AG04449 (cell line): ENCODE measurements around the gene ERBB4.

Experiments used
- CTCF ChIA-PET: fragments of 350-600 bp; formaldehyde crosslinking; extraction: SDS; loops from one replicate; lab custom pipeline; 2021; ENCODE audit warnings: antibody characterized with exemption; lab: Yijun Ruan, JAX
- POLR2A ChIA-PET: fragments of 400-600, 350-600 bp; formaldehyde crosslinking; extraction: SDS; loops from one replicate; lab custom pipeline; 2020; ENCODE audit warnings: antibody characterized with exemption, inconsistent platforms; lab: Yijun Ruan, JAX
- DNase-seq: peaks from one replicate; pipeline ENCODE4 v3.0.0-alpha.2; 2010; ENCODE audit warnings: low read depth, low spot score
- H3K4me3 ChIP-seq: 2 replicates; pipeline ENCODE4 v1.5.1; 2011; ENCODE audit warnings: low read depth, mild to moderate bottlenecking, control low read depth, low read length
- TF ChIP-seq, protein P1 (sequence below): IDR thresholded peaks from one replicate; pipeline ENCODE4 v1.5.1; 2011; ENCODE audit warnings: mild to moderate bottlenecking, moderate library complexity, low read length, control low read depth, inconsistent platforms; ENCODE audit not compliant: insufficient read depth; ENCODE audit errors: missing control alignments

Gene ERBB4

DNA sequence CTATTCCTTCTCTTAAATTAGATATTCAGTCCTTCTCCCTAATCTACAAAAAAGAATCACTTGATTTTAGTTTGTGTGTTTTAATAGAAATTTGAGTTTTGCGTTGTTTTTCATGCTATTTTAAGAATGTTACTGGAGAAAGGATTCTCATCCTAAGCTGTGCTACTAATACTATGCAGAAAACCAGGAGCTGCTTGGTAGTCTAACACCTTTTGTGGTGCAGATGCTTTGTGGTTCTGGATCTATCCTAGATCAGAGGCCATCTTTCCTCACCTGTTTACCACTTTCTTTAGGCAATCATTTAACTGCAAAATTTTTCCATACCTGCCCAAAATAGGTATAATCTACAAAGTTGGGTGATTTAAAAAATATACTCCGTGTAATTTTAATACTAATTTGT lies 1158.6 kb downstream of the ERBB4 start:
- DNase-seq, result no peak
- TF ChIP-seq, protein P1, sequence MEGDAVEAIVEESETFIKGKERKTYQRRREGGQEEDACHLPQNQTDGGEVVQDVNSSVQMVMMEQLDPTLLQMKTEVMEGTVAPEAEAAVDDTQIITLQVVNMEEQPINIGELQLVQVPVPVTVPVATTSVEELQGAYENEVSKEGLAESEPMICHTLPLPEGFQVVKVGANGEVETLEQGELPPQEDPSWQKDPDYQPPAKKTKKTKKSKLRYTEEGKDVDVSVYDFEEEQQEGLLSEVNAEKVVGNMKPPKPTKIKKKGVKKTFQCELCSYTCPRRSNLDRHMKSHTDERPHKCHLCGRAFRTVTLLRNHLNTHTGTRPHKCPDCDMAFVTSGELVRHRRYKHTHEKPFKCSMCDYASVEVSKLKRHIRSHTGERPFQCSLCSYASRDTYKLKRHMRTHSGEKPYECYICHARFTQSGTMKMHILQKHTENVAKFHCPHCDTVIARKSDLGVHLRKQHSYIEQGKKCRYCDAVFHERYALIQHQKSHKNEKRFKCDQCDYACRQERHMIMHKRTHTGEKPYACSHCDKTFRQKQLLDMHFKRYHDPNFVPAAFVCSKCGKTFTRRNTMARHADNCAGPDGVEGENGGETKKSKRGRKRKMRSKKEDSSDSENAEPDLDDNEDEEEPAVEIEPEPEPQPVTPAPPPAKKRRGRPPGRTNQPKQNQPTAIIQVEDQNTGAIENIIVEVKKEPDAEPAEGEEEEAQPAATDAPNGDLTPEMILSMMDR, result no peak
- no peak overlapping the region for H3K4me3 ChIP-seq
- ChIA-PET CTCF (no interaction called here), POLR2A (no interaction called here)

DNA sequence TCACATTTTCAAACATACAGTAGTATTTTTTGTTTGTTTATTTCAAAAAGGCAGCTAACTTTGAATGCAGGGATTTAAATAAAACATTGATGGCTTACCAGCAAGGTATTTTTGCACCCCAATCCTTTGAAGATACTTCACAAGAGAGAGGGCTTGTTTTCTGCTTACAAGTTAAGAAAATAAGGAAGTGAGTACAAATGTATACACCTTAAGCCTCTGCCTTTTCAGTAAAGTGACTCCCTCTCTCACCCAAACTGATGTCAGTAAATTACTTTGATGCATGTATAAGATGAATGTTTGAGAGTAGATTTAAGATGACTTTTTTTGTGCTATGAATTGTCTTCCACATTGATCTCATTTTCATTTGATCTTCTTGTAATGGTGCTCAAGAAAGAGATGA lies 1162.2 kb downstream of the ERBB4 start:
- POLR2A ChIA-PET, result no interaction called here
- no peak for DNase-seq
- TF ChIP-seq, protein P1, result no peak
- CTCF ChIA-PET, result no interaction called here
- H3K4me3 ChIP-seq, result no peak overlapping the region

DNA sequence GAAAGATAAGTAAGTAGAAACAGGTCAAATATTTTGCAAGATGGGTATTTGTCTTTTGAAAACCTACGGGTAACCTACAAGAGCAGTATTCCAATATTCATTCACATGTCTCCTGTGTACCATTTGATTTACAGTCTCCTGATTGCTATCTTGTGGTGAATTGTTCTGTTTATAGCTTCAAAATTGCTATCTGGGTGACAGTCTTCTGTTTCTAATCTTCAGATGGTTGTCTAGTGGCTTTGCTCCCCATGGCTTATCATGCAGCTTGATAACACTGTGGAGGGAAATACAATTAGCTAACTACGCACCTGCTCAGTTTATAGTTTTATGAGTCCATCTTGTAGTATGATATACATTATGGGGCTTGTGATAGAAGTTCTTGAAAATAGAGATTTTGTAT lies 1165.4 kb downstream of the ERBB4 start:
- POLR2A ChIA-PET, result interaction anchor here (0.5 kb wide), 1 partner anchor 419 kb away, joined by 3 read pairs; no protein-coding TSS in a partner anchor
- TF ChIP-seq, protein P1, result no peak
- CTCF ChIA-PET, result no interaction called here
- H3K4me3 ChIP-seq, result no peak overlapping the region
- DNase-seq, result no peak

DNA sequence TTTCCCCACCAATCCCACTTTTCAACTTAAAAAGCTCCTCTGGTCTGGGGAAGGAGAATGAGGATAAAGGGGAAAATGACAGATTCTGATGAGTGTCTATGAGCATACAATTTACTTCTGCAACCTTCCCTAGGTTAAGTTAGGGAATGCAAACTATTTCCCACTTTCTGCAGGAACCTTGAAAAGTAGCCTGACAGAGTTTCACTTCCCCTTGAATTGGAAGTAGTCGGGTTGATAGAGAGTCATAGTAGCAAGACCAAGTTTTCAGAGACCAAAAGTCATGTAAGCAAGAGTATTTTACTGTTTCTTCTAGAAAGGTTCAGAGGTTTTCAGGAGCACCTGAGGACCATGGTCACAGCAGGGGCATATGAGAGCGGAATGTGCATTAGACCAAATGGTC lies 1167.1 kb downstream of the ERBB4 start:
- no peak for DNase-seq
- TF ChIP-seq, protein P1, result no peak
- H3K4me3 ChIP-seq, result no peak overlapping the region
- CTCF ChIA-PET, result no interaction called here
- POLR2A ChIA-PET, result no interaction called here

DNA sequence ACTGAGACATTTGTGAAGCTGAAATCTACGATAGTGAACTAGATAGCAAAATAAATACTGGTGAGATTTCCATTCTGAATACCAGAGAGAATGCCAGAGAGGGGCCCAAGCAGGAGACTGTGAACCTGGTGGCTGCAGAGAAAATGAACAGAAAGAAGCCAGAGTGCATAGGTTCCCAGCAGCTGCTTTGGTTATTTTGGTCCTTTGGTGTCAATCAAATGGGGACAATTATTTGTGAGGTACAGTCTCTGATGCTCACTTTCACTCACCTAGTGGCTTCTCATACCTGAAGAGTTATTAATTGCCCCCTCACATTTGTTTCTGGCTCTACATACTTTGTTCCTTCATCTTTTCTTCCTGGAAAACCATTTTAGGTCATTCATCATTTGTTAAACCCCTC lies 1170.1 kb downstream of the ERBB4 start:
- TF ChIP-seq, protein P1, result no peak
- H3K4me3 ChIP-seq, result no peak overlapping the region
- CTCF ChIA-PET, result no interaction called here
- DNase-seq, result no peak
- POLR2A ChIA-PET, result no interaction called here

DNA sequence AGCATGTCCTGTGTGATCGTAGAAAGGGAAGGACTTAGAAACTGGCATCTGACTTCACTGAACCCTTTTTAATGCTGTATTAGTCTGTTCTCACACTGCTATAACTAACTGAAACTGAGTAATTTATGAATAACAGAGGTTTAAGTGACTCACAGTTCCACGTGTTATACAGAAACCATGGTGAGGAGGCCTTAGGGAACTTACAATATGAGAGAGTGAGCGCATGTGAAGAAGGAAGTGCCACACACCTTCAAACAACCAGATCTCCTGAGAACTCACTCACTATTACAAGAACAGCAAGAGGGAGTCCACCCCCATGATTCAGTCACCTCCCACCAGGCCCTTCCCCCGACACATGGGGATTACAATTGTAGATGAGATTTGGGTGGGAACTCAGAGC lies 1170.9 kb downstream of the ERBB4 start:
- CTCF ChIA-PET, result no interaction called here
- DNase-seq, result no peak
- no peak overlapping the region for H3K4me3 ChIP-seq
- TF ChIP-seq, protein P1, result no peak
- POLR2A ChIA-PET, result no interaction called here

DNA sequence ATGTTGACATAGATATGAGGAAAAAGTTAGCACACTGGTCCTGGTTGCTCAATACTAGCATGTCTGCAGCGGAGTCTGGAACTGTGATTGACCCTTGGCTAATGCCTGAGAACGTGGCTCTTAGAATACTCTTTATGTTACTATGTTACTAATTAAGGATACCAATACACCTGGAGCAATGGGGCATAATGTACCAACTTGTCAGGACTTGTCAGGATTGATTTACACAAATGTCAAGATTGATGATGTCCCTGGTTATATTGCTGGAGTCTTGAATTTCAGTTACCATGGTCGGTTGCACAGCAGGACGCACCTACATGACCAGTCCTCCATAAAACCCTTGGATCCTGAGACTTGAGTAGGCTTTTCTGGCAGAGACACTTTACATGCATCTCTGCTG lies 1171.3 kb downstream of the ERBB4 start:
- DNase-seq, result no peak
- CTCF ChIA-PET, result no interaction called here
- TF ChIP-seq, protein P1, result no peak
- no peak overlapping the region for H3K4me3 ChIP-seq
- POLR2A ChIA-PET, result no interaction called here
